Inferior parietal cortex (tissue), 1 donor: ENCODE results near the gene PRKACA.
"Not testable (repeated sequence)": the region's sequence is repeated elsewhere in the genome, so short reads cannot be mapped to it uniquely, and the experiment has no call there.

ENCODE experiments used
- DNase-seq: peaks from one replicate; pipeline ENCODE4 v3.0.0-alpha.2; 2016; ENCODE audit errors: extremely low spot score

The PRKACA gene

GRCh38 chr19:14070268-14071050 is 47.1 kb downstream of the PRKACA start:
- no peak for DNase-seq

GRCh38 chr19:14066134-14066533 is 51.4 kb downstream of the PRKACA start:
- DNase-seq: no peak

- DNase-seq: no peak
Observed at GRCh38 chr19:14063105-14063504, 54.5 kb downstream of the PRKACA start.

GRCh38 chr19:14062558-14062855 is 55.1 kb downstream of the PRKACA start:
- DNase-seq: no peak

GRCh38 chr19:14061751-14062557 is 55.6 kb downstream of the PRKACA start, which contains the start of gene PALM3:
PALM3 (minus strand) TSS chr19:14062076; CDS start chr19:14061980, 96 bp downstream.
- DNase-seq: no peak

- no peak for DNase-seq
Observed at GRCh38 chr19:14061081-14061749, 56.3 kb downstream of the PRKACA start.

- DNase-seq: no peak
Observed at GRCh38 chr19:14059652-14060155, 57.9 kb downstream of the PRKACA start.

GRCh38 chr19:14059093-14059480 is 58.5 kb downstream of the PRKACA start:
- DNase-seq: no peak

- no peak for DNase-seq
Observed at GRCh38 chr19:14058182-14059092, 59.1 kb downstream of the PRKACA start.

GRCh38 chr19:14056741-14057356 is 60.7 kb downstream of the PRKACA start:
- DNase-seq: no peak

GRCh38 chr19:14056069-14056666 is 61.4 kb downstream of the PRKACA start:
- no peak for DNase-seq

- DNase-seq: no peak
Observed at GRCh38 chr19:14055396-14055795, 62.2 kb downstream of the PRKACA start.

GRCh38 chr19:14054721-14055120 is 62.8 kb downstream of the PRKACA start:
- no peak for DNase-seq

- DNase-seq: no peak
Observed at GRCh38 chr19:14054099-14054498, 63.5 kb downstream of the PRKACA start.

GRCh38 chr19:14053500-14053899 is 64.1 kb downstream of the PRKACA start:
- no peak for DNase-seq

- no peak for DNase-seq
Observed at GRCh38 chr19:14053032-14053431, 64.5 kb downstream of the PRKACA start.

- DNase-seq: no peak
Observed at GRCh38 chr19:14052470-14052869, 65.1 kb downstream of the PRKACA start.

GRCh38 chr19:14051980-14052379 is 65.6 kb downstream of the PRKACA start:
- DNase-seq: no peak

- not testable (repeated sequence) for DNase-seq
Observed at GRCh38 chr19:14050961-14051360, 66.6 kb downstream of the PRKACA start.

GRCh38 chr19:14050512-14050911 is 67.0 kb downstream of the PRKACA start:
- DNase-seq: no peak
